ENCODE results near the gene EXOC6B. TPM values are rescaled to one million over a fixed set of nuclear protein-coding genes. Genes with fewer than 3 reads are reported as not detected.
"Not testable (repeated sequence)": the region's sequence is repeated elsewhere in the genome, so short reads cannot be mapped to it uniquely, and the experiment has no call there.

Gene EXOC6B
- total RNA-seq, 4 donors from 2014 or later: 21.0 to 57.7 (median 36.1) TPM

- 38 to 63% methylated on average over 2 of the region's 2 CpGs for WGBS, 2 donors
- H3K36me3 ChIP-seq: peaks cover 0 to 55% (median 0%) of the 10 kb centered on the region in 3 donors
- TF ChIP-seq POLR2A (IDR thresholded peaks at IDR 0.05) (no peak), CTCF (IDR thresholded peaks at IDR 0.05) (no peak)
- H3K4me3 ChIP-seq: no peak overlapping the region
- H3K9me3 ChIP-seq: no peaks in the 10 kb centered on the region
- no peaks in the 10 kb centered on the region for H3K4me1 ChIP-seq
- no peak for DNase-seq
- no peaks in the 10 kb centered on the region for H3K27me3 ChIP-seq
- intact Hi-C loops (cut with DNase I): no loop called here
- H3K27ac ChIP-seq: no peak overlapping the region
Measured at GRCh38 chr2:72497763-72498162, 328.1 kb downstream of the EXOC6B start.

- Histone ChIP-seq H3K9me3 (no peaks in the 10 kb centered on the region), H3K4me1 (no peaks in the 10 kb centered on the region), H3K4me3 (no peak overlapping the region), H3K27me3 (no peaks in the 10 kb centered on the region), H3K36me3 (peaks cover 0 to 68% (median 0%) of the 10 kb centered on the region in 3 donors), H3K27ac (no peak overlapping the region)
- no peak for DNase-seq
- intact Hi-C loops (cut with DNase I): no loop called here
- TF ChIP-seq CTCF (IDR thresholded peaks at IDR 0.05) (no peak), POLR2A (IDR thresholded peaks at IDR 0.05) (no peak)
Measured at GRCh38 chr2:72496479-72496878, 329.4 kb downstream of the EXOC6B start.

GRCh38 chr2:72494392-72494791, 331.4 kb downstream of the EXOC6B start:
- no peaks in the 10 kb centered on the region for H3K9me3 ChIP-seq
- H3K27me3 ChIP-seq: no peaks in the 10 kb centered on the region
- TF ChIP-seq CTCF (IDR thresholded peaks at IDR 0.05) (no peak), POLR2A (IDR thresholded peaks at IDR 0.05) (no peak)
- intact Hi-C loops (cut with DNase I): no loop called here
- no peaks in the 10 kb centered on the region for H3K4me1 ChIP-seq
- no peak overlapping the region for H3K27ac ChIP-seq
- peaks cover 0 to 82% (median 0%) of the 10 kb centered on the region in 3 donors for H3K36me3 ChIP-seq
- WGBS, 2 donors: 68 to 74% methylated on average over 1 of the region's 1 CpG
- DNase-seq: no peak
- no peak overlapping the region for H3K4me3 ChIP-seq

GRCh38 chr2:72484622-72485021, 341.2 kb downstream of the EXOC6B start:
- intact Hi-C loops (cut with DNase I); H3K27ac ChIP-seq; H3K27me3 ChIP-seq; H3K9me3 ChIP-seq; H3K4me3 ChIP-seq; DNase-seq; H3K4me1 ChIP-seq: not testable (repeated sequence)
- WGBS, 2 donors: 80 to 92% methylated on average over 1 of the region's 1 CpG
- H3K36me3 ChIP-seq: peaks cover 0 to 44% (median 0%) of the 10 kb centered on the region in 3 donors

- intact Hi-C loops (cut with DNase I): no loop called here
- Histone ChIP-seq H3K4me3 (no peak overlapping the region), H3K36me3 (peaks cover 0 to 46% (median 0%) of the 10 kb centered on the region in 3 donors), H3K9me3 (no peaks in the 10 kb centered on the region), H3K4me1 (no peaks in the 10 kb centered on the region), H3K27me3 (no peaks in the 10 kb centered on the region), H3K27ac (no peak overlapping the region)
- no peak for DNase-seq
- no peak for TF ChIP-seq POLR2A (IDR thresholded peaks at IDR 0.05)
- no peak for TF ChIP-seq CTCF (IDR thresholded peaks at IDR 0.05)
- 86 to 92% methylated on average over 2 of the region's 2 CpGs for WGBS, 2 donors
Measured at GRCh38 chr2:72483346-72483745, 342.5 kb downstream of the EXOC6B start.

- peaks cover 0 to 19% (median 0%) of the 10 kb centered on the region in 3 donors for H3K9me3 ChIP-seq
- H3K4me1 ChIP-seq: no peaks in the 10 kb centered on the region
- peaks cover 0 to 31% (median 10%) of the 10 kb centered on the region in 3 donors for H3K36me3 ChIP-seq
- TF ChIP-seq CTCF (IDR thresholded peaks at IDR 0.05): no peak
- no peak for TF ChIP-seq POLR2A (IDR thresholded peaks at IDR 0.05)
- no peak overlapping the region for H3K4me3 ChIP-seq
- intact Hi-C loops (cut with DNase I): no loop called here
- H3K27ac ChIP-seq: no peak overlapping the region
- DNase-seq: no peak
- WGBS, 2 donors: 83% methylated on average over 2 of the region's 3 CpGs; no CpG with 5 or more reads in 1 of the 2 donors
- H3K27me3 ChIP-seq: no peaks in the 10 kb centered on the region
Measured at GRCh38 chr2:72475246-72475645, 350.6 kb downstream of the EXOC6B start.

All from esophagus squamous epithelium (tissue), 5 donors.